Stimulated activated CD4-positive, alpha-beta T cell treated with anti-CD3 and anti-CD28 coated beads, Interleukin-1b, Interleukin-23, amount 100 ng/mL, for 1 hour (primary cell): ENCODE measurements around the gene B3GLCT.

Experiments used
- DNase-seq, 2 donors: peaks; one replicate each; pipeline ENCODE4 v3.0.0-alpha.2; 2020; ENCODE audit warnings: low read depth in 2 of 2

Gene B3GLCT

GRCh38 chr13:31223640-31224039 lies 23.9 kb downstream of the B3GLCT start:
- DNase-seq: no peak

GRCh38 chr13:31224174-31224669 lies 24.4 kb downstream of the B3GLCT start:
- no peak for DNase-seq

DNA sequence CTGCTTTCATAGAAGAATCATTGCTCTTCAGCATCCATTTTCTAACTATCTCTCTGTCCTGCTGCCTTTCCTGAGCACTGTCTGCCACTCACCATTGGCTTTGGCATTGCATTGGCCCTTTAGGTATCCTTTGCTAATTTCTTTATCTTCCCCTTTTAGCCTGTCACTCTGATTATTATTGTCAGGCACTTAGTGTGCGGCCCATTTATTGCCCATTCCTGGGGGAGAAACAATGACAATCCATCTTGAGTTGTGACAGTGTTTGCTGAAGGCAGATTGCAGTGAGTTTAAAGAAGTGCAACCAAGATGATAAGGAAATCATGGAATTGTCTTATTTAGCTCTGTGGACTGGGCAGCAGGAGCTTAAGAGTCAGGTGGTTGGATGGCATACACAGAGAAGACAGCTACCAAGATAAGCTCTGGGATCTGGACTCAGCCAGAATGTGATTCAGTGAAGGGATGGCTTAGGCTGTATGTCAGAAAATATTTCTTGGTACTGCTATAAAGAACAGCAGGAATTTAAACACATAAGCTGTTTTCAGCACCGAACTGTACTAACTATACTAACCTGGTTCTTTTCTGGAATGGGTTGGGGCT lies 25.3 kb downstream of the B3GLCT start:
- no peak for DNase-seq

GRCh38 chr13:31225998-31226675 lies 26.4 kb downstream of the B3GLCT start:
- DNase-seq: no peak

DNA sequence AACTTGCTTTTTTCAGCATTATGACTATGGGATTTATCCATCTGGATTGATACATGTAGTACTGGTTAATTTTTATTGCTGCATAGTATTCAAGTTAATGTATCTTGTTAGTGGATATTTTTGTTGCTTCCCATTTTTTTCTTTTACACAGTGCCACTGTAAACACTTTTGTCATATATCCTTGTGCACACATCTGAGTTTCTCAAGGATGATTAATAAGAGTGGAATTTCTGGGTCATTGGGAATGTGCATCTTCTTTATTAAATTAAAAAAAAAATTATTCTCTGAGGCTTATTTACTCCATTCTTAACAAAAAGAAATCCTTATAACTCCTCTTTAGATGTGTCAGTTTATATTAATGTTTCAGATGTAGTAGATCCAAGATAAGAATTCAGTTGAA lies 27.3 kb downstream of the B3GLCT start:
- DNase-seq: no peak

GRCh38 chr13:31227870-31228269 lies 28.1 kb downstream of the B3GLCT start:
- no peak for DNase-seq

- DNase-seq: no peak
Observed at GRCh38 chr13:31234729-31235128, 35.0 kb downstream of the B3GLCT start.

- no peak for DNase-seq
Observed at GRCh38 chr13:31236211-31236786, 36.5 kb downstream of the B3GLCT start.

- no peak for DNase-seq
Observed at GRCh38 chr13:31240921-31241320, 41.1 kb downstream of the B3GLCT start.

DNA sequence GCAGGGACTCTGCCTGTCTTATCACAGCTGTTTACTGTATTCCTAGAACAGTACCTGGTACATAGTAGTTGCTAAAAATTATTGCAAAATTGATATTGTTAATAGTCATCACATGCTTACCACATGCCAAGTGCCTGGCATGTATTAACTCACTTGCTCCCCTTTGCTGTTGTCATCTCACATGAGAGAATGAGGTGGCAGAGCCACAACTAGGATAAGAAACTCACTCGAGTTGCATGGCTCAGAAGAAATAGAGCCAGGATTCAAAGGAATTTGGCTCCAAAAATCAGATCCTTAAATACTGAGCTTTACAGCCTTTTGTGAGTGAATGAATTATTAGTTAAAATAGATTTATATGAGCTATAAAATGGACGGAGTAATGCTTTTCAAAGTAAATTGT lies 42.6 kb downstream of the B3GLCT start:
- DNase-seq: no peak

DNA sequence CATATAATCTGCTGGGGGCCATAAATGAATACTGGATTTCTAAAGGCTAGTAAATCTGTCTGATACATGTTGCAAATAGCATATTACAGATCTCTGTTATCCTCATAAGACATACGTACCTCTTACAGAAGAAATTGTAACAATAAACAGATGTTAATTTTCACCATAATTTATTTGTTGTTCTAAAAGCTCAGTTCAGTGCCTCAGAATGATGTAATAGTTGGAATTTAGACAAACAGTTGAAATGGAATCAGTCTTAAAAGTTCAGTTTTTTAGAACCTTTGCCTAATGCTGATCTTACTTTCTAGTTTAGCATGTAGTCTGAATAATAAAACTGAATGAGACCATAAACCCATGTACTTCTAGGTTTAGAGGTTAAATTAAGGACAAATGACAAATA lies 43.1 kb downstream of the B3GLCT start:
- no peak for DNase-seq

GRCh38 chr13:31245598-31246373 lies 46.0 kb downstream of the B3GLCT start:
- no peak for DNase-seq

DNA sequence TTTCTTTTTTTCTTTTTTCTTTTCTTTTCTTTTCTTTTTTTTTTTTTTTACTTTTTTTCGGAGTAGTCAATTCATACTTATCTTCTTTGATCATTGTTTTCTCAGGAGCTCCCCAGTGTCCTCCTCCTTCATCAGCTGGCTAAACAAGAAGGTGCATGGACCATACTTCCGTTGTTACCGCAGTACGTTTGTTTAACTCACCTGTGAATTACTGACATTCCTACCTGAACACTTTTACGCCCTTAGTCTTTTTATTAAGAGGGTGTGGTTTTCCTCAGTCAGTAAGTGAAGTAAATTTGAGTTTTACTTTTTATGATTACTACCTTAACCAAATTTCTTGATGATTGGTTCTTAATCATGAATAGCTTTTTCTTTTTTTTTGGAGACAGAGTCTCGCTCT lies 47.1 kb downstream of the B3GLCT start:
- no peak for DNase-seq

GRCh38 chr13:31248361-31248760 lies 48.6 kb downstream of the B3GLCT start:
- no peak for DNase-seq

GRCh38 chr13:31248965-31249539 lies 49.3 kb downstream of the B3GLCT start:
- no peak for DNase-seq

DNA sequence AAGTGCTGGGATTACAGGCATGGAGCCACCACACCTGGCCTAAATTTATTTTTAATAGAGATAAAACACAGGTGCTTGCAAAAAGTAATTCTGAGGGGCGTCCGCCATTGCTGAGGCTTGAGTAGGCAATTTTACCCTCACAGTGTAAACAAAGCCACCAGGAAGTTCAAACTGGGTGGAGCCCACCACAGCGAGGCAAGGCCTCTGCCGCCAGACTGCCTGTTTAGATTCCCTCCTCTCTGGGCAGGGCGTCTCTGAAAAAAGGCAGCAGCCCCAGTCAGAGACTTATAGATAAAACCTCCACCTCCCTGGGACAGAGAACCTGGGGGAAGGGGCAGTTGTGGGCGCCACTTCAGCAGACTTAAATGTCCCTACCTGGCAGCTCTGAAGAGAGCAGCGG lies 50.7 kb downstream of the B3GLCT start:
- DNase-seq: no peak

GRCh38 chr13:31261241-31261640 lies 61.5 kb downstream of the B3GLCT start:
- DNase-seq: no peak

- no peak for DNase-seq
Observed at GRCh38 chr13:31263346-31263745, 63.6 kb downstream of the B3GLCT start.

DNA sequence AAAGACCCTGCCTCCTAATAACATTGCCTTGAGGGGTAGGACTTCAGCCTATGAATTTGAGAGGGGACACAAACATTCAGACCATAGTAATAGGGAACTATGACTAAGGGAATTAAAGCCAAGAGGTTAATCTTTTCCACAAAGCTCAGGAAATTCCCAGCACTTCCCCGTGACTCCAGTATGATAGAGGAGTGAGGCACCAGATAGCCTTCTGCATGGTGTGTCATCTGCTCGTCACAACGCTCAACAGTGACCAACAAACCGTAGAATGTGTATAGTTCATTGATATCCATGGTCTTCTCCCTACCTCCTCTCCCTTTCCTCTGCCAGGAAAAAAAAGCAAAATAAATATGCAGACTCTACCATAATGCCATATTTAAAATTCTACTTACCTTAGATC lies 64.4 kb downstream of the B3GLCT start:
- DNase-seq: no peak

DNA sequence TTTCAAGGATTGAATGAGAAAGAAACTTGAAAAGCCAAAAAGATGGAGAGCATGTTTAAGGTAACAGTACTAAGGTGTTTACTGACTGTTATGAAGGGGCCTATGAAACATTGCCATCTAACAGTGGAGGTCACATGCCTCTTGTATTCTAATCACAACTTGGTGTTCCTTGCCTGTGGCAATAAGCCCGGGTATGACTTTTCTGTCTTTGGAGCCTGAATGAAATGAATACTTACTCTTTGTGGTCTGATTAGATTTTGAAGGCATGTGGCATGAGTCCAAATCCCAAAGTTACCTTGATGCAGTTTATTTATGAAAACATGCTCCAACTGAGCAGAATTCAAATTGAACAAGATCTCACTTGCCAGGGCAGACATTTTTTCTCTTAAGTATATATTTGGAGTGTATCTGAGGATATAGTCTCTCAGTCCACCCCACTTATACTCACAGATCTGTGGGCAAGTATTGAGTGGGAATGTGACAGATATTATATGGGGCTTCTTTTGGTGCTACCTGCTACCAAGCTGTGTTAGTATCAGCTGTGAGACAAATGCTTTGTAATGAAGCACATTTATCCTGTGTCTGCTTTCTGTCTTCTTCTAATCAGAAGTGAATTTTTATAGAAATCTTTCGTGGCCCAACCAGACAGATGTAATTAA lies 67.5 kb downstream of the B3GLCT start:
- DNase-seq: no peak

DNA sequence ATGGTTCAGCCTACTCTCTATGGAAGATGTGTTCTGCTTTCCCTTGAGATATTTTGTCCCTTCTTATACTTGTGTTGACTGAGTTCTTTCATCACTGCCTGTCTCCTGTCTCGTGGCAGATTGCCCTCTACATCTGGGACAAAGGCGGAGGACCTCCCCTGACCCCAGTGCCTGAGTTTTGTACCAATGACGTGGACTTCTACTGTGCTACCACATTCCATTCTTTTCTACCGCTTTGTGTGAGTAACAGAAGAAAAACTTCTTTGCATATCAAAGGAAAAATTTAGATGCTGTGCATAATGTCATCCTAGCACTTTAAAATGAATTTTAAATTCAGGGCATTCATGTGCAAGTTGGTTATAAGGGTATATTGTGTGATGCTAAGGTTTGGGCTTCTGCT lies 74.6 kb downstream of the B3GLCT start:
- DNase-seq: no peak

- no peak for DNase-seq
Observed at GRCh38 chr13:31276421-31276820, 76.6 kb downstream of the B3GLCT start.
